Measurements from ENCODE around the gene N4BP2. TPM values are rescaled to one million over a fixed set of nuclear protein-coding genes. Genes with fewer than 3 reads are reported as not detected.
"Not testable (repeated sequence)": the region's sequence is repeated elsewhere in the genome, so short reads cannot be mapped to it uniquely, and the experiment has no call there.

The N4BP2 gene
- total RNA-seq, 1 donor from 2014 or later, result 9.8 TPM

GRCh38 chr4:40087799-40088366, 31.2 kb downstream of the N4BP2 start:
- intact Hi-C loops (cut with DNase I), result no loop called here
- Histone ChIP-seq H3K27ac (no peak overlapping the region), H3K4me3 (no peak overlapping the region), H3K4me1 (no peaks in the 10 kb centered on the region), H3K27me3 (no peaks in the 10 kb centered on the region), H3K9me3 (no peaks in the 10 kb centered on the region), H3K36me3 (no peaks in the 10 kb centered on the region)
- no peak for ATAC-seq
- no peak for TF ChIP-seq CTCF (IDR thresholded peaks at IDR 0.05)
- no peak for DNase-seq

- DNase-seq; ATAC-seq; H3K4me1 ChIP-seq; H3K27ac ChIP-seq; H3K27me3 ChIP-seq; intact Hi-C loops (cut with DNase I); H3K9me3 ChIP-seq; H3K36me3 ChIP-seq; H3K4me3 ChIP-seq: not testable (repeated sequence)
Observed at GRCh38 chr4:40093400-40093799, 36.8 kb downstream of the N4BP2 start.

- no peak for ATAC-seq
- DNase-seq, result no peak
- no peaks in the 10 kb centered on the region for H3K9me3 ChIP-seq
- H3K4me3 ChIP-seq, result no peak overlapping the region
- no peak for TF ChIP-seq CTCF (IDR thresholded peaks at IDR 0.05)
- intact Hi-C loops (cut with DNase I), result no loop called here
- H3K4me1 ChIP-seq, result no peaks in the 10 kb centered on the region
- H3K27ac ChIP-seq, result no peak overlapping the region
- no peaks in the 10 kb centered on the region for H3K27me3 ChIP-seq
- H3K36me3 ChIP-seq, result no peaks in the 10 kb centered on the region
Observed at GRCh38 chr4:40099010-40099409, 42.4 kb downstream of the N4BP2 start.

GRCh38 chr4:40107150-40107549, 50.5 kb downstream of the N4BP2 start:
- intact Hi-C loops (cut with DNase I); H3K4me1 ChIP-seq; H3K27ac ChIP-seq; H3K36me3 ChIP-seq; DNase-seq; ATAC-seq; H3K27me3 ChIP-seq; H3K9me3 ChIP-seq; H3K4me3 ChIP-seq: not testable (repeated sequence)

- DNase-seq, result no peak
Observed at GRCh38 chr4:40112027-40112792, 55.6 kb downstream of the N4BP2 start.

GRCh38 chr4:40114206-40114605, 57.6 kb downstream of the N4BP2 start:
- no peak for TF ChIP-seq CTCF (IDR thresholded peaks at IDR 0.05)
- Histone ChIP-seq H3K4me1 (no peaks in the 10 kb centered on the region), H3K27me3 (no peaks in the 10 kb centered on the region), H3K4me3 (no peak overlapping the region), H3K9me3 (no peaks in the 10 kb centered on the region), H3K27ac (no peak overlapping the region), H3K36me3 (no peaks in the 10 kb centered on the region)
- DNase-seq (no peak), ATAC-seq (no peak)
- intact Hi-C loops (cut with DNase I), result no loop called here

More at GRCh38 chr4:40112027-40112792, 55.6 kb downstream of the N4BP2 start:
- no peak overlapping the region for H3K27ac ChIP-seq
- ATAC-seq, result no peak
- H3K9me3 ChIP-seq, result no peaks in the 10 kb centered on the region
- no peaks in the 10 kb centered on the region for H3K4me1 ChIP-seq
- intact Hi-C loops (cut with DNase I), result no loop called here
- H3K4me3 ChIP-seq, result no peak overlapping the region
- H3K36me3 ChIP-seq, result peaks cover 4% of the 10 kb centered on the region
- H3K27me3 ChIP-seq, result no peaks in the 10 kb centered on the region
- TF ChIP-seq CTCF (IDR thresholded peaks at IDR 0.05), result no peak
